Activated CD8-positive, alpha-beta memory T cell treated with anti-CD3 and anti-CD28 coated beads for 48 hours (primary cell): ENCODE data around the gene CIP2A.
"Not testable (repeated sequence)": the region's sequence is repeated elsewhere in the genome, so short reads cannot be mapped to it uniquely, and the experiment has no call there.

Experiments
- DNase-seq, 3 experiments: peaks; one replicate each; pipeline ENCODE4 v3.0.0-alpha.2; 2020; ENCODE audit warnings: low read depth in 2 of 3, low spot score in 2 of 3

CIP2A gene

DNA sequence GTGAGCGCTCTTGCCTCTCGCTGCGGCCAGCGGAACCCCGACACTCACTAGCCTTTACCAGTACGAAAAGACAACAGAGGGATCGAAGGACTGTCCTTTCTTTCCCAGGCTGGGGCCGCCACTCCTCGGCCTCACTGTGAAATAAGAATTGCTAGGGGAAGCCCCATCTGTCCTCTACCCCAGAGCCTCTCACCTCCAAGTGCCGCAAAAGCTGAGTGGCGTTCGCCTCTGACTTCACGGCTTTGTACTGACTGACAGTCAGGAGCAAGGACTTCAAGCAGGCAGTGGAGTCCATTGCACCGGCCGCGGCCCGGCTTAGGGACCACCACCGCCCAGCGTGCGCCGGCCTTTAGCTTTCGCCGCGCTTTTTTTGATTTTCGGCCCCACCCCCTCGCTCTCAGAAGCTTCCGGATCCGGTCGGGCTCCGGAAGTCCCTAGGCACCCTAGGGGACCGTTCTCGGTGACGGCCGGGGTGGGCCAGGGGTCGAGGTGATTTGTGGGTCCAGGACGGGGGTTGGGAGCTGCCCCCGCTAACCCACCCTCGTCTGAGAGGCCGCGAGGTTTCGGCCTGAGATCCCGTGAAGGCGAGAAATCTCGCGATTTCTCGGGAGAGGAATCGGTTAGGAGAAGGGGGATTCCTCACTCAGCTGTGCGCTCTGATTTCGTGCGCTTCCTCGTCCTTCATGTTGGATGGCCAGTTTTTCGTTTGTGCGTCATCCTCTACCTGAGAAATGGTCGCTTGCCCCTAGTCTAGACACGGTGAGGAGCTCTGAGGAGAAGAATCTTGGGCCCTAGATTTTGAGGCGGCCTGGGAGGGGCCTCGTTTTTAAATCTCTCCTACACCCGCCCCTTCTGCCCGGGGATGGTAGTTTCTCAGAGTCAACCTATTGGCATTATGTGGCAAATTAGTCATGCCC lies at the start of gene CIP2A, which contains the start of gene DZIP3:
TSS of gene CIP2A (minus strand) at position 358 of the 917 bp plus-strand sequence. CDS start at position 295, 63 bp downstream.
TSS of gene DZIP3 (plus strand) at position 642 of the 917 bp plus-strand sequence. CDS start 15,685 bp downstream, outside the sequence.
- peak; percentile 68 to 83 (median 72) for DNase-seq

DNA sequence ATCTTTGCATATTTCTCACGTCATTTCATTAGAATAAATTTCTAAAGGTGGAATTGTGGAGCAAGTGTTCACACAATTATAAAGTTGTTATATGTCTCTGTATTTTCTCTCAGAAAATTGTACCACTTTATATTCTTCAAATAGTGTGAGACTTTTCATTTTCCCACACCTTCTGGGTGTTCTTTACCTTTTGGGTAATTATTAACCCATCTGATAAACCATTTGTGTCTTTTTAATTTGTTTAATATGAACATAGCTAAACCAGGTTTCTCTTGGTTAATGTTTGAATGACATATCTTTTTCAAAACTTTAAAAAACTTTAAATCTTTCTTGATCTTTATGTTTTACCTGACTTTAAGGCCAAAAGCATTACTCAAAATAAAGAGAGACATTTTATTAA lies 40.7 kb upstream of the CIP2A start:
- no peak for DNase-seq

DNA sequence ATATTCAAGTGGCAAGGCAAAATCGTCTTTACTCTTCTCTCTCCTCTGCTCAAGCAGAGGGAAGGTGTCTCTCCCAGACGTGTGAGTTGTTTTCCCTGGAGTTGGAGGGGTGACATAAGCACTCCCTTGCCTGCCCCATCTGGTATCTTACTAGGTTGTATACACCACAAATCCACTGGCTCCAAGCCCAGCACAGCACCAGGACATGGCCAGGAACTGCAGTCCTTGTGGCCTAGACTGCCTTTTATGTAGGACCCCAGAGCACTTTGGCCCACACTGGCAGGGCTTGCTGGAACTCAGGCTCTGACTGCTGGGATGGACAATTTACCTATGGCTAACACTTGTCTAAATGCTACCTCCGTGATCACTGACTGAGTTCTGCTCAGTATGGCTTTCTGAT lies 34.3 kb upstream of the CIP2A start:
- no peak for DNase-seq

DNA sequence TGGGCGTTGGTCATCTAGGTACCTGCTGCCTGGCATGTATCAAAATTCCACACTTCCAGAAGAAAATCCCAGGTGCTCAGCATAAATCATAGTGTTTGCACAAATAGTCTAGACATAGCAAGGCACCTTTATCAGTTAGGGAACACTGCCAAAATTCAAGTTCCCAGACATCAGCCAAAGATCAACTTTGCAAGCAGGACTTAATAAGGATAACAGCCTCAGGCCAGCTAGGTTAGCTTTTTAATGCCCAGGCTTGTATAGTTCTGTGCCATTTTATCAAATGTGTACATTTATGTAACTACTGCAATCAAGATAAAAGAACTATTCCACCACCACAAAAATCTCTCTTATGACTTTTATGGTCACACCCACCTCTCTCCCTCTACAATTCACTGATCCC lies 31.0 kb upstream of the CIP2A start:
- no peak for DNase-seq

DNA sequence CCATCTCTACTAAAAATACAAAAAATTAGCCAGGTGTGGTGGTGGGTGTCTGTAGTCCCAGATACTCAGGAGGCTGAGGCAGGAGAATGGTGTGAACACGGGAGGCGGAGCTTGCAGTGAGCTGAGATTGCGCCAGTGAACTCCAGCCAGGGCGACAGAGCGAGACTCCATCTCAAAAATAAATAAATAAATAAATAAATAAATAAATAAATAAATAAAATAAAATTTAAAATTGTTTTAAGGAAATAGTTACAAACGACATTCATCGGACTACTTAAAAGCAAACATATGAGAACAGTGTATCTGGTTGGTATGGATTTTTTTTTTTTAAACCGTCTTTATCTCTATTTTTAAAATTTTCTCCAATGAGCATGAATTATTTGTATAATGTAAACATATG lies 26.9 kb upstream of the CIP2A start:
- DNase-seq, result not testable (repeated sequence)

DNA sequence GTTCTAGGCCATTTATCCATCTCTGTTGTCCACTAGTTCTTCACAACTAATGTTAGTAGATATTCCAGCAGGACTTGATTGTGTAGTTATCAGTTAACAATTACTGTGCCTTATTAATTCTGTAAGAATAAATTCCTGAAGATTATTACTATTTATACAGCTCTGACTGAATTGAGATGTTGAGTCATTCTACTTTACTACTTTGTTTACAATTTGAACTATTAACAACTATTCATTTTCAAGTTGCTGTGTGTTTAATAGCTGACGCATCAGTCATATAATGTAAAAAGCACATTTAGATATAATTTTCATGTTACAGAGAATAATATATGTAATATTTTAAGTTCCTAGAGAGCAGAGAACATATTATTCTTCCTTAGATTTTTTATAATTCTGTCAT lies 21.4 kb upstream of the CIP2A start:
- no peak for DNase-seq

DNA sequence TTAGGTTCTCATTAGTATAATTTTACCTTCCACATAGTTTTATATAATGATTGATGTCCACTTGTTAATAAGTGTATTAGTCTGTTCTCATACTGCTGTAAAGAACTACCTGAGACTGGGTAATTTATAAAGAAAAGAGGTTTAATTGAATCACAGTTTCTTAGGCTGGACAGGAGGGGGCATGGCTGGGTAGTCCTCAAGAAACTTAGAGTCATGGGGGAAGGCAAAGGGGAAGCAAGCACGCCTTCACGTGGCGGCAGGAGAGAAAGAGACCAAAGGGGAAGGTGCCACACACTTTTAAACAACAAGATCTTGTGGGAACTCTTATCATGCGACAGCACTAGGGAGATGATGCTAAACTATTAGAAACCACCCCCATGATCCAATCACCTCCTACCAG lies 19.5 kb upstream of the CIP2A start:
- DNase-seq, result no peak

DNA sequence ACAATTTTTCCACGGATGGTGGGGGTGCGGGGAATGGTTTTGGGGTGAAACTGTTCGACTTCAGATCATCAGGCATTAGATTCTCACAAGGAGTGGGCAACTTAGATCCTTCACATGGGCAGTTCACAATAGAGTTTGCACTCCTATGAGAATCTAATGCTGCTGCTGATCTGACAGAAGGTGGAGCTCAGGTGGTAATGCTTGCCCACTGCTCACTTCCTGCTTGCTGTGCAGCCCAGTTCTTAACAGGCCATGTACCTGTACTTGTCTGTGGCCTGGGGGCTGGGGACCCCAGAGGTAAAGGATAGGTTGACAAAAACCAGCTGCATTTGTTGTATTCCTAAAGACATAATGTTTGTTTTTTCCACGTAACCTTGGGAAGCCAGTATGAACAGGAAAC lies 16.3 kb upstream of the CIP2A start:
- DNase-seq, result no peak

DNA sequence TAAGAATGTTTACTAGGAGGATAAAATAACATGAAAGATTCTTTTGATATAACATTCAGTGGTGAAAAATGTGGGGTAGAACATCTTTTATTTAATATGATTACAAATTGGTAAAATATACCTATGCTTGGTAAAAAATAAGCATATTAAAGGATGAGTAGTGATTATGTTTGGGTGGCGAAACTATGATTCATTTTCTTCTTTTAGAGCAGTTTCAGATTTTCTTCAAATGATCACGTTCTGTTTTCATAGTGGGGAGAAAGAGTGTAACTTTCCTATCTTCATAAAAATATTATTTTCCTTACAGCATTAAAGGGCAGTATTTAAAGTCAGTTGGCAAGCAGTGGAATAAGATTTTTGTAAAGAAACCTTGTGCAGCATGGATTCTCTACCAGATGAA lies 15.8 kb upstream of the CIP2A start:
- no peak for DNase-seq

DNA sequence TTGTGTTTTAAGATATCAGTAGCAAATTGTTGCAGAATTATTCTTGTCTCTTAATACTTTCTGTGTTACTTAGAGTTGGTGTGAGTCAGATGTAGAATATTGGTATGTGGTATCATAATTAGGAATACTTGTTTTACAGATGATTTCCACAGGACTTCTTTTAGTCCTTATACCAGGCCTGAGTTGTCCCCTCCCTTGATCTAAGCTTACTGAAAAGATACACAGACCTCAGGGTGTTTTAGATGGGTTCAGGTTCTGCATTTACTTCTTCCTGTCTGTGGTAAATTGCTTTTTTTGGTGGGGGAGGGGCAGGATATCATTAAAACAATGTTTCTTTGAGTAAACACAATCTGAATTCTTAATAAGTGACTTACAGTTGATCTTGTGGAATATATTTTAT lies 14.5 kb upstream of the CIP2A start:
- DNase-seq, result no peak

DNA sequence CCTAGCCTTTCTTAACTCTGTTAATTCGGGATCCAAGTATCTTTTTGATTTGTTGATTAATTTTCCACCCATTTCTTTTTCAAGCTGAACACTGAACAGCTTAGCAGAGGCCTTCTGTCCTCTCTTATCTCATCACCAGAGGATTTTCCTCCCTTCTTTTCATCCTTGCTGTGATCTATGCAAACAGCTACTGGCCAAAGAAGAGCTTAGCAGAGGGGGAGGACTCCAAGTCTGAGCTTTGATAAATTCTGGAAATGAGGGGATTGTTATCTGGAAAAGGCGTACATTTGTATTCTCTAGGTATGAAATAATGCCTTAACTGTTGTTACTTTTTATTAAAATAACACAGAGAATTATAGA lies 13.7 kb upstream of the CIP2A start:
- DNase-seq, result no peak

DNA sequence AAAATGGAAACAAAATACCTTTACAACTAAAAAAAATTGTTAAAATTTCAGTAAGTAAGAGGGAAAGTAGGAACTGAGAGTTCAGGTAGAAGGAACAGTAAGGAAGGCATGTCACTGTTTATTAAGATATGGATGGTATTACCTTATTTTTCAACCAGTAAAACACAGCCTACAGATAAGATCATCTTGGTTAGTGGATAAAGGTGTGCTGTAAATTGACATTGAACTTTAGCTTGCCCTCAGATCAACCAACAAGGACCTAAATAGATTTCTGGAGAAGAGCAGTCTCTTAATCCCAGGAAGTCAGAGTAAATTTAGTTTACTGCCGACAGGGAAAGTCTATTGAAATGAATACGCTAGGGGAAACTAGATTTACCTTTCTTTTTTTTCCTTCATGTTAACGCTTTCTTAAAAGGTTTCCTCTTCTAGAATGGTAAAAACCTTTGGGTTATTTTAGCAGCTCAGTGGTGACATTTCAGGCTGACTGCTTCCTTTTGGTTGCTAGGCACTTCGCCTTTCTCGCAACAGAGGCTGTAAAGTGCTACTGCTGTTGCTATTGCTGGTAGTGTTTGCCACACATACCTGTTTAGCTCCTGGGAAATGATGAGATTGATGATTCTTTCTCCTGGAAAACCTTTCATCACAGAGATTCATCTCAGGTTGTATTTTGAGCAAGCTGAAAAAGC lies 13.2 kb upstream of the CIP2A start:
- DNase-seq, result no peak

DNA sequence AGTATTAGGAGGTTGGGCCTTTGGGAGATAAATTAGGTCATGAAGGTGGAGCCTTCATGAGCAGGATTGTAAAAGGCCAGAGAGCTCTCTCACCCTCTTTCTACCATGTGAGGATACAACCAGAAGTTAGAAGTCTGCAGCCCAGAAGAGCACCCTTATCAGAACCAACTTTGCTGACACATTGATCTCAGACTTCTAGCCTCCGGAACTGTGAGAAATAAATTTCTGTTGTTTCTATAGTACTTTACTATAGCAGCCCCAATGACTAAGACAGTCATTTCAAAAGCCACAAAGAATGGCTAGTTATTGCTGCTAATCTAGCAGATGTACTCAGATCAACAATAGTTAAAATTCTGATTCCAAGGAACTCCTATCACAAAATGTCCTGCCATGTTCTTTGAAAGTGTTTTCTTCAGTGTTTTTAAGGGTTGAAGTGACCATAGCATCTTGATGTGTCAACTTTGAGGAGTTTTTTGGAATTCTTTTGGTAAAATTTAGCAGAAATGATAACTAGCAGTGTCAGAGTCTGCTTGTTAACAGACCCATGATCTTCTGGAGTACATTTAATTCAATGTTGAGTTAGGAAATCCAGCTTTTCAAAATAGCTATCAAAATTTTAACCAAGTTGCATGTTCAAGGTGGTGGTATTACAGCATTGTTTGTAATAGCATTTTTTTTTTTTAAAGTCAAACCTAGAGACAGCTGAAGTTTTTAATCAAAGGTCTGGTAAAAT lies 10.6 kb upstream of the CIP2A start:
- DNase-seq, result no peak

DNA sequence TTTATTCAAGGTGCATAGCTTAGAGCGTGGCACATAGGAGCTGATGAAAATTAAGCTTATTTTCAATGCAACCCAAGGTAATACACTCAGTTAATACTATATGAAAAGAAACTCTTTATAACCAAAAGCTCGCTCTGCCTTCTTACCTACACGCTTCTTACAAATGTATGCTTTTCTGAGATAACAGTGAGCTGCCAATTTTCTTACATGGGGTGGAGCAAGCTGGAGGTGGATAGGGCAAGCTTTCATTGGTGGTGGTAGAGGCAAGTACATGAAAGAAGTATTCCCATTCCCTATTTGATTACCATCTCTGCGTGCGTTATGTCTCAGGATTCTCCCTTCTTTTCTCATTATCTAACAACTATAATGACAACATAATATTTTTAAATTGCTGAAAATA lies 9.1 kb upstream of the CIP2A start:
- no peak for DNase-seq

DNA sequence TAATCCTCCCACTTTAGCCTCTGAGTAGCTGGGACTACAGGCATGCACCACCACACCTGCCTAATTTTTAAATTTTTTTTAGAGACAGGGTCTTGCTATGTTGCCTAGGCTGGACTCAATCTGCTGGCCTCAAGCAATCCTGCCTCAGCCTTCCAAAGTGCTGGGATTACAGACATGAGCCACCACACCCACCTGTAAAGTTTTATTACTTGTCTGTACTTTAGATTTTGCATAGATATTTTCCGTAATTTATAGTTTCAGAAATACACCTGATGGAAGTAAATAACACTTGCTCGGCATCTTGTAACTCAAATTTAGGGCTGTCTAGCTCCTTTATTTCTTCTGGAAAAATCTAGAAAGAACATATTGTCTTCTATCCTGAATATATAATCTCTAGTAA lies 6.1 kb upstream of the CIP2A start:
- no peak for DNase-seq

DNA sequence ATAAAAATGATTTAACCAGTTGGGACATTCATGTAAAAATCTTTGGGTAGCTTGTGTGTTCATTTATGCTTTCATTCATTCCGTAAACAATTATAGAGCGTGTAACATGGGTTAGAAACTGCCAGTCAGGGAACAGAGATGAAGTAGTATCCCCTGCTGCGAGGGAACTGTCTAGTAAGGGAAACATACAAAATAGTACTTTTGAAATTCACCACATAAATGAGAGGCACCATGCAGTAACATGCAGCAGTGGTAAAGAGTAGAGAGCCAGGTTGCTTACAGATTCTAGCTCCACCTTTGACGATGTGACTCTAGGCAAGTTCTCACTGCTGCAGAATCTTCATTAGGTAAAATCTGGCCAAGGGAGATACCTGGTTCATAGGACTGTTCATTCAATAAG lies 1.2 kb upstream of the CIP2A start:
- no peak for DNase-seq

DNA sequence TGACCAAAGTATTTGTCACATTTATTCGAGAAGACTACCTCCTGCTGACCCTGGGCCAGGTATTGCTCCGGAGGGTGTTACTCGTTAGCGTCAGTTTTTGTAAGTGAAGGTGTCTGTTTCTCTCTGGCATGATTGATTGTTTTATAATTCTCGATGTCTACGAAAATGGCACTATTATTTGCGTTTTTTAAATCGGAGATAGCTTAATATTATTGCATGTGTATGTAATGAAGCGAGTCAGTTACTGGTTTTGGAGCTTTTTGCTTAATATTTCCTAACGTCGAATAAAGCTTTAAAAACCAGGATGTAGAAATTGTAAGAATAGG lies 723 bp upstream of the CIP2A start:
- DNase-seq, result no peak

DNA sequence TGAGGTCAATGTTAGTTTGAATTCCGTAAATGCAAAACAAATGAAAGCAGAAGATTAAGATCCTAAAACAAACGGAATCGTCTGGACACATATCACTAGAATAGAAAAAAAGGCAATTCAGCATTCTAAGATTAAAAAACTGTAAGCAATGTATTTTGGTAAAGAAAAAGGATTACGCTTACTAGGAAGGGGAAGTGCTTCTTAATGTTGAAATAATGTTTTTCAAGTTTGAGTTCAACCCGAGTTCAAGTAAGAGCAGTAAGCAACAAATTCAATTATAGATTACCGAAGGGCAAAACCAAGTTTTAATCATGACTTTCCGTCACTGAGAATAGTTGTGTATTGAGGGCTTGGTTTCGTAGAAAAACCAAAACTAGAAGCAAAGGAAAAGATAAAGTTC lies 637 bp downstream of the CIP2A start:
- no peak for DNase-seq

DNA sequence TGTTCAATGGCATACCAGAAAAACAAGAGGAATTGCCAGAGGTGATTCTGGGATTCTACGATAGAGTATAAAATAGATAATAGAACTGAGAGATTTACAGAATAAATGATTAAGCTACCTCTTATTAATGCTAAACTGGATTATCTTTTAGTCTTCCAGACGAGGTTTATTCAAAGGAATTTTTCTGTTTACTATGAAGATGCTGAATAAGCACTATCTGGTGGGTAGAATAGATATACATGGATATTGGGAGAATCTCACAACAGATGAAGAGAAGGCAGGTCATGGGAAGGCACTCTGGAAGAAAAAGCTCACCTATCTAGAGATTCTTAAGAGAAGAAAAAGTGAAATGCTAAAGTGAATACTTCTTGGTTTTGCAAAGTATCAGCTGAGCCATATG lies 11.2 kb downstream of the CIP2A start:
- no peak for DNase-seq

DNA sequence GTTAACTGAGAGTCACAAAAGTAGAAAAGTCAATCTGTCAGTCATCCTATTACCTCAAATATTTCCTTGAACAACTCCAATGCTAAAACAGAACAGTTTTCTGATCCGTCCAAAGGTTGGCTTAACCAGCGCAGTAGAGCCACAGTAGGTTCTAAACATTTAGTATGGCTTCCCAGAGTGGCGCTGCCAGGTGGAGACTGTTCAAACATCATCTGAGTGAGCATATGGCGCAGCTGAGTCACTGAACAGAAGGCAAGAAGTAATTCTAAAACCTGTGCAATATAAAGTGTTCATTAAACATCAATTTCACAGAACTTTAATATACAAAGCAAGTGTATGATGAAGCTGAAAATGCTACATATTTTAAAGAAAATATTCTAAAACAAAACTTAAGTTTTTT lies 19.9 kb downstream of the CIP2A start:
- no peak for DNase-seq

DNA sequence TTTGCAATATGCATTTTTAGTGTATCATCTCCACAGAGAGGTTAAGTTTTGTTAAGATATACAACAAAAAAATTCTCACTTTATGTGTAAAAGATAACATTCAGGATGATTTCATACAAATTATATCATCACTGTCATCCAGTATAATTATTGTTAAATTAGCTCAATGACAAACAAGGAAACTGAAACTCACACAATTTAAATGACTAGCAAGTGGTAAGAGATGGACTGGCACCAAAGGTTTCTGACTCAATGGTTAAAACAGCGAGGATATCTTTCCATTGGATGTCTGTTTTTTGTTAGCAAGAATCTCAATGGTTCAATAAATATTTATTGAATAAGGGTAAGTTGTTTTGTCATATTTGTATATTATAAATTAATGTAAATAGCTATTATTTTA lies 22.6 kb downstream of the CIP2A start:
- no peak for DNase-seq

DNA sequence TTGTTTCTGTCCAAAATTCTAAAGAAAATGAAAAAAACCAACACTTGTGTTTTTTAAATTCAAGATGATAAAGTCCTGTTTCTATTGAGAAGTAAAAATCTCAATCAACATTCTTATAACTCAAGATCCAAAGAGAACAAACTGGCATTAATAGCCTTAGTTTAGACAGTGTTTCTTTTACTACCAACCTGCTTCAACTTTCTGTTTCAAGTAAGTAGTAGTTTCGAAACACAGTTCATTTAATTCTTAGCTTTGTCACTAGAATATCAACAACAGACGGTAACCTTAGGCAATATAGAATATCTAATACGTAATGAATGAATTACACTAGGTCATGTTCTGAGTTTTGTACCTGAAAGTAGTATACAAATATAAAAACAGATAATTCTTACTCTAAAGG lies 23.7 kb downstream of the CIP2A start:
- no peak for DNase-seq
